K562 (cell line): ENCODE measurements around the gene OTOA. TPM values are rescaled to one million over a fixed set of nuclear protein-coding genes. Genes with fewer than 3 reads are reported as not detected.
"Not testable (repeated sequence)": the region's sequence is repeated elsewhere in the genome, so short reads cannot be mapped to it uniquely, and the experiment has no call there.

Source experiments
- ATAC-seq: fragments of 200-7000 bp; cut with Tn5 transposase; 3 replicates; pipeline ENCODE4 v1.9.1; 2020; ENCODE audit warnings: moderate library complexity
- BruUV-seq: library from RNA; stranded (reverse); fragments of 400-500 nt; replicated peaks from 2 replicates; lab custom pipeline; 2021; lab: Mats Ljungman, UMichigan
- CTCF ChIA-PET: fragments of 300-600 bp; formaldehyde crosslinking; extraction: SDS; loops from one replicate; lab custom pipeline; 2021; ENCODE audit warnings: low intra/inter-chr PET ratio; lab: Yijun Ruan, JAX
- POLR2A ChIA-PET: fragments of 300-600, 350-650 bp; sonication (Branson Sonifier 250); formaldehyde crosslinking; extraction: SDS; loops from one replicate; lab custom pipeline; 2021; ENCODE audit warnings: antibody characterized with exemption, inconsistent platforms; lab: Yijun Ruan, JAX
- DNase-seq, 4 experiments: peaks; one replicate each; pipeline versions ENCODE4 v3.0.0 to v3.0.0-alpha.2; 2011 to 2018; ENCODE audit warnings: low spot score in 3 of 4, mixed read lengths in 3 of 4; ENCODE audit errors: extremely low read depth in 1 of 4
- FAIRE-seq: peaks from 2 replicates; lab custom pipeline; 2011; peaks lifted over from hg19 to GRCh38; lab: Jason Lieb, UNC
- H2AFZ ChIP-seq: 2 replicates; pipeline ENCODE4 v1.6.0; 2011; ENCODE audit warnings: low read depth, low read length, control low read depth, inconsistent platforms
- H3K27ac ChIP-seq: fragments of 200-600 bp; 3 replicates; pipeline ENCODE4 v1.8.0; 2011; ENCODE audit warnings: low read depth, mild to moderate bottlenecking, control low read depth, inconsistent platforms, low read length, moderate library complexity, mixed read lengths; ENCODE audit errors: extremely low read depth
- H3K27me3 ChIP-seq, 2 experiments: fragments of 300-600 bp in 1 of 2; 2 replicates in 1 of 2; 3 replicates in 1 of 2; pipeline versions ENCODE4 v1.6.0 to v1.8.0; 2011; ENCODE audit warnings: inconsistent platforms in 2 of 2, low read length in 2 of 2, mild to moderate bottlenecking in 1 of 2, mixed read lengths in 1 of 2, moderate library complexity in 1 of 2; ENCODE audit not compliant: control insufficient read depth in 2 of 2, insufficient read depth in 2 of 2
- H3K36me3 ChIP-seq: fragments of 300-600 bp; 3 replicates; pipeline ENCODE4 v1.8.0; 2011; ENCODE audit warnings: mild to moderate bottlenecking, low read length, inconsistent platforms; ENCODE audit not compliant: control insufficient read depth, insufficient read depth
- H3K4me1 ChIP-seq, 2 experiments: fragments of 200-600 bp in 1 of 2; replicated peaks in 1 of 2; 2 replicates in 1 of 2; 3 replicates in 1 of 2; pipeline versions ENCODE4 v1.5.1 to v1.8.0; 2011; ENCODE audit warnings: inconsistent platforms in 2 of 2, low read length in 2 of 2, mild to moderate bottlenecking in 1 of 2, mixed read lengths in 1 of 2, moderate library complexity in 1 of 2; ENCODE audit not compliant: control insufficient read depth in 2 of 2, insufficient read depth in 2 of 2
- H3K4me2 ChIP-seq: 2 replicates; pipeline ENCODE4 v1.6.1; 2011; ENCODE audit warnings: low read length, control low read depth, inconsistent platforms, mixed read lengths; ENCODE audit not compliant: insufficient read depth
- H3K4me3 ChIP-seq: fragments of 200-600 bp; sonication (generic), shearing (Covaris generic); 2 replicates; pipeline ENCODE4 v1.5.1; 2016; ENCODE audit warnings: control low read depth, inconsistent platforms
- H3K79me2 ChIP-seq: fragments of 200-600 bp; 3 replicates; pipeline ENCODE4 v1.8.0; 2011; ENCODE audit warnings: low read length, inconsistent platforms; ENCODE audit not compliant: control insufficient read depth, insufficient read depth
- H3K9ac ChIP-seq, 2 experiments: 2 replicates each; pipeline versions ENCODE4 v1.6.0 to v1.6.1; 2011; ENCODE audit warnings: low read depth in 2 of 2, low read length in 2 of 2, control low read depth in 1 of 2, inconsistent platforms in 1 of 2, mild to moderate bottlenecking in 1 of 2, mixed read lengths in 1 of 2; ENCODE audit not compliant: insufficient read depth in 1 of 2
- H3K9me1 ChIP-seq: one replicate; pipeline ENCODE4 v1.6.0; 2011; ENCODE audit warnings: inconsistent platforms, mild to moderate bottlenecking, low read length, moderate library complexity; ENCODE audit not compliant: control insufficient read depth, insufficient read depth
- H3K9me3 ChIP-seq: replicated peaks from 2 replicates; pipeline ENCODE4 v1.5.1; 2011; ENCODE audit warnings: low read depth, low read length, inconsistent platforms; ENCODE audit not compliant: control insufficient read depth, insufficient read depth
- H4K20me1 ChIP-seq: replicated peaks from 2 replicates; pipeline ENCODE4 v1.6.1; 2011; ENCODE audit warnings: low read length, inconsistent platforms, mixed read lengths; ENCODE audit not compliant: control insufficient read depth, insufficient read depth
- CC2D1A ChIP-seq: fragments of 450-650 bp; IDR thresholded peaks from 2 replicates; pipeline ENCODE4 v1.6.1; 2017; ENCODE audit warnings: mild to moderate bottlenecking
- MAFG ChIP-seq: fragments of 450-650 bp; conservative IDR thresholded peaks from 2 replicates; pipeline ENCODE4 v1.6.1; 2016; ENCODE audit warnings: missing genetic modification characterization, missing compliant biosample characterization
- NFYB ChIP-seq: IDR thresholded peaks from 2 replicates; pipeline ENCODE4 v1.6.1; 2011; ENCODE audit warnings: mild to moderate bottlenecking, moderate library complexity; ENCODE audit not compliant: insufficient read length; ENCODE audit errors: extremely low read depth
- POLR2G ChIP-seq: fragments of 200-400 bp; formaldehyde crosslinking; IDR thresholded peaks from 2 replicates; pipeline ENCODE4 v1.6.1; 2017; ENCODE audit warnings: low read depth, mild to moderate bottlenecking, antibody characterized with exemption, low read length, moderate library complexity
- RBM25 ChIP-seq: fragments of 200-400 bp; formaldehyde crosslinking; IDR thresholded peaks from 2 replicates; pipeline ENCODE4 v1.6.1; 2018; ENCODE audit warnings: low read length, low read depth, moderate library complexity; ENCODE audit not compliant: severe bottlenecking
- ZNF316 ChIP-seq: fragments of 450-650 bp; IDR thresholded peaks from 2 replicates; pipeline ENCODE4 v1.6.1; 2016
- WGBS: fragments of 100-300 bp; shearing (Covaris generic); methylation state at CpG from one replicate; pipeline ENCODE4 v1.1.6; 2016; ENCODE audit warnings: low coverage, mixed read lengths; ENCODE audit not compliant: insufficient coverage; ENCODE audit errors: missing lambda C conversion rate; 5-methylcytosine and 5-hydroxymethylcytosine counted together
- in situ Hi-C: fragments of 300-500 bp; cut with MboI; formaldehyde crosslinking; loops from 4 replicates; pipeline ENCODE4 v1.15.0; 2018; ENCODE audit warnings: inconsistent platforms, mixed read lengths
- intact Hi-C: fragments of 100-400 bp; cut with micrococcal nuclease; formaldehyde crosslinking; loops from 2 replicates; pipeline ENCODE4 v1.14.2; 2022
- polyA plus RNA-seq, 8 experiments: library from polyadenylated mRNA; depleted of rRNA in 4 of 8; stranded (reverse) in 5 of 8; unstranded in 3 of 8; fragments of >200 nt; fragmentation: Nextera tagmentation in 2 of 8; fragmentation: Illumina TruSeq in 1 of 8; extraction: Ambion mirVana in 2 of 8; extraction: Trizol in 1 of 8; gene quantifications; 2 replicates each; pipeline versions ENCODE4 v1.2.1 to v1.2.3, GENCODE V29; 2011 to 2014; ENCODE audit warnings: inconsistent platforms in 1 of 8, missing spikeins in 1 of 8
- total RNA-seq, 7 experiments: library from RNA; depleted of rRNA in 6 of 7; stranded (reverse); fragments of >200 nt in 6 of 7; fragmentation: Illumina TruSeq in 2 of 7; extraction: Trizol in 2 of 7; gene quantifications; 2 replicates each; pipeline versions ENCODE4 v1.2.1 to v1.2.3, GENCODE V29; 2011 to 2021; ENCODE audit warnings: low replicate concordance in 1 of 7

The OTOA gene
- total and polyA plus RNA-seq, 9 of the 15 experiments (the other 6 are each of a cell fraction or from before 2014, with no cell fraction given): 0.04 TPM; not detected in 8

DNA sequence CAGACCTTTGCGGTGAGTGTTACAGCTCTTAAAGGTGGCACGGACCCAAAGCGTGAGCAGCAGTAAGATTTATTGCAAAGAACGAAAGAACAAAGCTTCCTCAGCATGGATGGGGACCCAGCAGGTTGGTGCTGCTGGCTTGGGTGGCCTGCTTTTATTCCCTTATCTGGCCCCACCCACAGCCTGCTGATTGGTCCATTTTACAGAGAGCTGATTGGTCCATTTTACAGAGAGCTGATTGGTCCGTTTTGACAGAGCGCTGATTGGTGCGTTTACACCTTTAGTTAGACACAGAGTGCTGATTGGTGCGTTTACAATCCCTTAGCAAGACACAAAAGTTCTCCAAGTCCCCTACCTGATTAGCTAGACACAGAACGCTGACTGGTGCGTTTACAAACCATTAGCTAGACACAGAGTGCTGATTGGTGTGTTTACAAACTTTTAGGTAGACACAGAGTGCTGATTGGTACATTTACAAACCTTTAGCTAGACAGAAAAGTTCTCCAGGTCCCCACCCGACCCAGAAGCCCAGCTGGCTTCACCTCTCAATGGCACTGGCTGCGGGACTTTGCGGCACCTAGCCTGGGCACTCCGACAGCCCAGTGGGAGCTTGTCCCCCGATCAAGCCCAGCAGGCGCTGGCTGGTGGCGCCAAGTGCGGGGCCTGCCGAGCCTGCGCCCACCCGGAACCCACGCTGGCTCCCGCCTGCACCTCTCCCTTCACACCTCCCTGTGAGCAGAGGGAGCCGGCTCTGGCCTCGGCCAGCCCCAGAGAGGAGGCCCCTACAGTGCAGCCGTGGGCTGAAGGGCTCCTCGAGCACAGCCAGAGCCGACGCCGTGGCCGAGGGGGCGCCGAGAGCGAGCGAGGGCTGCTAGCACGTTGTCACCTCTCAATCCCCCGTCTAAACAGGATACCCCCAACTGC is 33.9 kb upstream of the OTOA start:
- not testable (repeated sequence) for BruUV-seq, H2AFZ ChIP-seq, H3K9me3 ChIP-seq, DNase-seq, H3K9ac ChIP-seq, FAIRE-seq, H3K27me3 ChIP-seq, H3K4me2 ChIP-seq, H3K9me1 ChIP-seq
- peak; percentile 46 for TF ChIP-seq RBM25
- TF ChIP-seq MAFG (tag): 0 out of 2 replicates have a peak, but pooled peaks have one; percentile 17
- TF ChIP-seq ZNF316: peak; percentile 46
- peak; percentile 27; the same call in 1 of the 2 replicates for TF ChIP-seq POLR2G
- TF ChIP-seq NFYB: peak; percentile 82
- 0 out of 2 replicates have a peak, but pooled peaks have one; percentile 19 for TF ChIP-seq CC2D1A
- TF ChIP-seq, all 486 proteins: peak for 6; not testable (repeated sequence) for 480
- ChIA-PET POLR2A (interaction anchor here (1.0 to 1.3 kb wide), 3 partner anchors 8 to 26 kb away, joined by 3 to 6 read pairs (median 3); no protein-coding TSS in a partner anchor), CTCF (interaction anchor here (0.7 kb wide), 1 partner anchor 31 kb away, joined by 3 read pairs; the partner anchor contains the start of gene METTL9)
- H3K36me3 ChIP-seq: peaks cover 42% of the 10 kb centered on the region; the same call in 2 of the 3 replicates
- H3K27ac ChIP-seq, H4K20me1 ChIP-seq, intact Hi-C loops, in situ Hi-C loops, H3K4me3 ChIP-seq, H3K79me2 ChIP-seq, H3K4me1 ChIP-seq, ATAC-seq: not testable (repeated sequence)
- 94% methylated on average over 15 of the region's 37 CpGs for WGBS

DNA sequence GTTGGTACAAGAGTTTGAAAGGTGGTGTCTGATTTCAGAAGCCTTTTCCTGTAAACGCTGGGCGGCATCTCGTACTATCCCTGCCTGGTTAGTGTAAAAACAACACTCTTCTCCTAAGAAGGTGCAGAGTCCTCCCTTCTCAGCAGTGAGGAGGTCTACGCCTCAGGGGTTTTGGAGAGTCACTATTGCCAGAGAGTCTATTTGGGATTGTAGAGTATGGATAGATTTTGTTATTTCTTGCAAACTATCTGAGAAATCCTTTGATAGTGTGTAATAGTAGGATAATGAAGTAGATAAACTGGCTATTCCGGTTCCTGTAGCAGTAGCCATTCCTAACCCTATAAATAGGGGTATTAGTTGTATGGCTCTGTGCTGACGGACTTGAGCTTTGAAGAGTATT is 32.9 kb upstream of the OTOA start:
- H3K9ac ChIP-seq, in situ Hi-C loops, H3K4me3 ChIP-seq, CTCF ChIA-PET, FAIRE-seq, H3K27ac ChIP-seq, BruUV-seq, H3K9me1 ChIP-seq, H3K9me3 ChIP-seq, DNase-seq, H3K4me1 ChIP-seq, H4K20me1 ChIP-seq, H2AFZ ChIP-seq, H3K79me2 ChIP-seq, H3K4me2 ChIP-seq, intact Hi-C loops, H3K27me3 ChIP-seq, ATAC-seq: not testable (repeated sequence)
- WGBS: 95% methylated on average over 6 of the region's 6 CpGs
- peaks cover 34% of the 10 kb centered on the region; the same call in 2 of the 3 replicates for H3K36me3 ChIP-seq
- POLR2A ChIA-PET: interaction anchor here (1.2 kb wide), 1 partner anchor 27 kb away, joined by 6 read pairs; no protein-coding TSS in a partner anchor

DNA sequence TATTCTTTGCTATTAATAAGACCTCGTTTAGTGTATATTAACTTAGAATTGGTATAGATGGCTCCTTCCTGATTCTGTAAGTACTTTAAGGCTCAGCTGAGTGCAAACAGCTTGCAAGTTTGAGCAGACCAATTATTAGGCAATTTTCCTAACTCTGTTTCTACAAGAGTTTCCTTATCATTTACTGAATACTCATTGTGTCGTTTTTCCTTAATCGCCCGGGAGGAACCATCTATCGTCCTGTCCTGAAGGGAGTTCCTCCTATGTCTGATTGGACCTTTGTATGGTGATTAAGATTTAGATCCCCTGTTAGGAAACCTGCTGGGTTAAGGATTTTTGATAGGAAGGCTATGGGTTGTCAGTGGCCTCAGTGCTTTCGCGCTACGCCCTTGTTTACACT is 32.4 kb upstream of the OTOA start:
- H3K9me3 ChIP-seq, H3K9ac ChIP-seq, POLR2A ChIA-PET, H3K4me2 ChIP-seq, H3K4me1 ChIP-seq, H3K27me3 ChIP-seq, H4K20me1 ChIP-seq, FAIRE-seq, in situ Hi-C loops, H2AFZ ChIP-seq, CTCF ChIA-PET, BruUV-seq, H3K27ac ChIP-seq, H3K9me1 ChIP-seq, H3K4me3 ChIP-seq, DNase-seq, H3K79me2 ChIP-seq, intact Hi-C loops, ATAC-seq: not testable (repeated sequence)
- peaks cover 30% of the 10 kb centered on the region; the same call in 2 of the 3 replicates for H3K36me3 ChIP-seq
- WGBS: 87% methylated on average over 8 of the region's 8 CpGs
